HG02840 (cell line): ENCODE measurements around the gene LTB4R.

Experiments used
- ATAC-seq: cut with Tn5 transposase; IDR thresholded peaks from one replicate; pipeline ENCODE4 v1.9.1; 2021; ENCODE audit warnings: mild to moderate bottlenecking, moderate library complexity, moderate number of reproducible peaks; ENCODE audit not compliant: unreplicated experiment, low FRiP score

The LTB4R gene

GRCh38 chr14:24310646-24311604 is at the start of gene LTB4R:
LTB4R (plus strand) TSS chr14:24311502; CDS start chr14:24315652, 4,150 bp downstream.
- ATAC-seq, result peak; percentile 64

- no peak for ATAC-seq
Measured at GRCh38 chr14:24261969-24262327, 49.4 kb upstream of the LTB4R start.

- no peak for ATAC-seq
Measured at GRCh38 chr14:24262821-24263733, 48.2 kb upstream of the LTB4R start, which contains the start of gene TGM1. TGM1 (minus strand) TSS chr14:24263177; CDS start chr14:24262352, 825 bp downstream.

GRCh38 chr14:24263848-24264247 is 47.5 kb upstream of the LTB4R start:
- ATAC-seq, result no peak

GRCh38 chr14:24264298-24264697 is 47.0 kb upstream of the LTB4R start:
- ATAC-seq, result no peak

- ATAC-seq, result no peak
Measured at GRCh38 chr14:24266344-24267244, 44.7 kb upstream of the LTB4R start.

GRCh38 chr14:24267516-24267915 is 43.8 kb upstream of the LTB4R start:
- ATAC-seq, result no peak

- no peak for ATAC-seq
Measured at GRCh38 chr14:24268225-24268624, 43.1 kb upstream of the LTB4R start.

GRCh38 chr14:24269368-24269767 is 41.9 kb upstream of the LTB4R start:
- no peak for ATAC-seq

- ATAC-seq, result no peak
Measured at GRCh38 chr14:24269910-24270536, 41.3 kb upstream of the LTB4R start.

GRCh38 chr14:24270537-24271133 is 40.7 kb upstream of the LTB4R start:
- no peak for ATAC-seq

GRCh38 chr14:24271134-24271833 is 40.0 kb upstream of the LTB4R start, which contains the start of gene RABGGTA:
RABGGTA (minus strand) TSS chr14:24271597; CDS start chr14:24271115, 482 bp downstream.
- peak; percentile 86 for ATAC-seq

GRCh38 chr14:24271834-24272263 is 39.5 kb upstream of the LTB4R start:
- ATAC-seq, result no peak

- no peak for ATAC-seq
Measured at GRCh38 chr14:24272467-24272866, 38.8 kb upstream of the LTB4R start.

GRCh38 chr14:24273422-24273998 is 37.8 kb upstream of the LTB4R start:
- no peak for ATAC-seq

- ATAC-seq, result peak; percentile 35
Measured at GRCh38 chr14:24274101-24274543, 37.2 kb upstream of the LTB4R start.

GRCh38 chr14:24277071-24277470 is 34.2 kb upstream of the LTB4R start:
- no peak for ATAC-seq
